Parathyroid adenoma (tissue), 2 donors: ENCODE data around the gene PALM.

Source experiments
- H2AFZ ChIP-seq: fragments of 300-600 bp; sonication (generic); one replicate; pipeline ENCODE4 v1.7.0; 2017; ENCODE audit warnings: antibody characterized with exemption, mild to moderate bottlenecking
- H3K27ac ChIP-seq: fragments of 300-600 bp; sonication (generic); one replicate; pipeline ENCODE4 v1.7.0; 2017
- H3K27me3 ChIP-seq: fragments of 300-600 bp; sonication (generic); one replicate; pipeline ENCODE4 v1.7.0; 2017; ENCODE audit warnings: low read length; ENCODE audit not compliant: control insufficient read depth, insufficient read depth
- H3K36me3 ChIP-seq: fragments of 300-600 bp; sonication (generic); one replicate; pipeline ENCODE4 v1.7.0; 2017; ENCODE audit warnings: low read length; ENCODE audit not compliant: control insufficient read depth, insufficient read depth
- H3K4me1 ChIP-seq: fragments of 300-600 bp; sonication (generic); one replicate; pipeline ENCODE4 v1.7.0; 2017; ENCODE audit warnings: control low read depth
- H3K4me2 ChIP-seq: fragments of 300-600 bp; sonication (generic); one replicate; pipeline ENCODE4 v1.7.0; 2017; ENCODE audit warnings: low read length
- H3K4me3 ChIP-seq: fragments of 300-600 bp; sonication (generic); one replicate; pipeline ENCODE4 v1.7.0; 2017; ENCODE audit warnings: low read depth, low read length
- H3K79me2 ChIP-seq: fragments of 300-600 bp; sonication (generic); one replicate; pipeline ENCODE4 v1.7.0; 2017; ENCODE audit warnings: control low read depth
- H3K9ac ChIP-seq: fragments of 300-600 bp; sonication (generic); one replicate; pipeline ENCODE4 v1.7.0; 2017; ENCODE audit warnings: mild to moderate bottlenecking
- H3K9me3 ChIP-seq: fragments of 300-600 bp; sonication (generic); one replicate; pipeline ENCODE4 v1.7.0; 2017; ENCODE audit warnings: low read length; ENCODE audit not compliant: control insufficient read depth
- TF ChIP-seq, protein P1 (sequence below): fragments of 300-600 bp; sonication (generic); IDR thresholded peaks from one replicate; pipeline ENCODE4 v1.7.0; 2017; ENCODE audit warnings: antibody characterized with exemption, mild to moderate bottlenecking
- donor health status: primary hyperparathyroidism.

The PALM gene

DNA sequence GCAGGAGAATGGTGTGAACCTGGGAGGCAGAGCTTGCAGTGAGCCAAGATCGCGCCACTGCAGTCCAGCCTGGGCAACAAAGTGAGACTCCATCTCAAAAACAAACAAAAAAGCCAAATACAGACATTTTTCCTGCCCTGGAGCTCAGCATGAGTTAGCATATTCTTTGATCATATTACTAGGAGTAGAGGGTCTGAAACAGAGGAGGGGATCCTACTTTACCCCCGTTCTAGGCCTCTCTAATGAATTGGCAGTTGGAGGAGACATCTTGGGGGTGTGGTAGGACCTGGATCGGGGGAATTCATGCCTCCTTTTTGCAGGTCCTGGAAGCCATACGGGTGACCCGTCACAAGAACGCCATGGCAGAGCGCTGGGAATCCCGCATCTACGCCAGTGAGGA is 54.4 kb downstream of the PALM start:
- no peak overlapping the region for H3K4me3 ChIP-seq
- H3K27me3 ChIP-seq, result no peaks in the 10 kb centered on the region
- no peaks in the 10 kb centered on the region for H3K79me2 ChIP-seq
- H3K36me3 ChIP-seq, result no peaks in the 10 kb centered on the region
- no peaks in the 10 kb centered on the region for H3K9me3 ChIP-seq
- H2AFZ ChIP-seq, result no peak overlapping the region
- no peak overlapping the region for H3K9ac ChIP-seq
- TF ChIP-seq, protein P1, sequence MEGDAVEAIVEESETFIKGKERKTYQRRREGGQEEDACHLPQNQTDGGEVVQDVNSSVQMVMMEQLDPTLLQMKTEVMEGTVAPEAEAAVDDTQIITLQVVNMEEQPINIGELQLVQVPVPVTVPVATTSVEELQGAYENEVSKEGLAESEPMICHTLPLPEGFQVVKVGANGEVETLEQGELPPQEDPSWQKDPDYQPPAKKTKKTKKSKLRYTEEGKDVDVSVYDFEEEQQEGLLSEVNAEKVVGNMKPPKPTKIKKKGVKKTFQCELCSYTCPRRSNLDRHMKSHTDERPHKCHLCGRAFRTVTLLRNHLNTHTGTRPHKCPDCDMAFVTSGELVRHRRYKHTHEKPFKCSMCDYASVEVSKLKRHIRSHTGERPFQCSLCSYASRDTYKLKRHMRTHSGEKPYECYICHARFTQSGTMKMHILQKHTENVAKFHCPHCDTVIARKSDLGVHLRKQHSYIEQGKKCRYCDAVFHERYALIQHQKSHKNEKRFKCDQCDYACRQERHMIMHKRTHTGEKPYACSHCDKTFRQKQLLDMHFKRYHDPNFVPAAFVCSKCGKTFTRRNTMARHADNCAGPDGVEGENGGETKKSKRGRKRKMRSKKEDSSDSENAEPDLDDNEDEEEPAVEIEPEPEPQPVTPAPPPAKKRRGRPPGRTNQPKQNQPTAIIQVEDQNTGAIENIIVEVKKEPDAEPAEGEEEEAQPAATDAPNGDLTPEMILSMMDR, result no peak
- no peaks in the 10 kb centered on the region for H3K4me1 ChIP-seq
- H3K4me2 ChIP-seq, result no peak overlapping the region
- no peak overlapping the region for H3K27ac ChIP-seq

DNA sequence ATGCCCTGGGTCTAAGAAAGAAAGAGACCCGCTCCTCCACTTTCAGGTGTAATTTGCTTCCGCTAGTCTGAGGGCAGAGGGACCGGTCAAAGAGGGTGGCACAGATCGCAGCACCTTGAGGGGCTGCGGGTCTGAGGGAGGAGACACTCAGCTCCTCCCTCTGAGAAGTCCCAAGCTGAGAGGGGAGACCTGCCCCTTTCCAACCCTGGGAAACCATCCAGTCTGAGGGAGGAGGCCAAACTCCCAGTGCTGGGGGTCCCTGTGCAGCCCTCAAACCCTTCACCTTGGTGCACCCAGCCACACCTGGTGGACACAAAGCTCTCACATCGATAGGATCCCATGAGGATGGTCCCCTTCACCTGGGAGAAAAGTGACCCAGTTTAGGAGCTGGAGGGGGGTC is 55.1 kb downstream of the PALM start:
- Histone ChIP-seq H3K9ac (no peak overlapping the region), H3K4me2 (no peak overlapping the region), H3K9me3 (no peaks in the 10 kb centered on the region), H3K4me3 (no peak overlapping the region), H2AFZ (no peak overlapping the region), H3K79me2 (no peaks in the 10 kb centered on the region), H3K4me1 (no peaks in the 10 kb centered on the region), H3K27me3 (no peaks in the 10 kb centered on the region), H3K36me3 (no peaks in the 10 kb centered on the region), H3K27ac (no peak overlapping the region)
- TF ChIP-seq, protein P1, result no peak

DNA sequence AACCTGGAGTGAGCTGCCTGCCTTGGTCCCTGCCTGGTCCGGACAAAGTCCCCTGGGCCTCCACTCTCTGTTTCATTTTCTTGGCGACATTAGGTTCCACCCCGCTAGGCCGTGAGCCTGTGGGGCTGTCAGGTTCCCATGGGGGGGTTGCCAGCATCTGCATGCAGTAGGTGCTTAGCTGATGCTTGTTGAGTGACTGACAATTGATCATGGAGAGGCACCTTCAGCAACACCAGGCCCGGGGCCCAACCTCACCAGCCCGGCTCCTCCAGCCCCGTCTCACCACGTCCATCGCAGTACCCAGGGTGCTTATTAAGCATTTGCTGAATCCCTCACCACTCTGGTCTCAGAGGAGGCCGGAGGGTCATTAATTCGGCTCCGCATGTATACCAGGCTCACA is 55.6 kb downstream of the PALM start:
- Histone ChIP-seq H3K4me1 (no peaks in the 10 kb centered on the region), H3K9ac (no peak overlapping the region), H3K9me3 (no peaks in the 10 kb centered on the region), H3K4me2 (no peak overlapping the region), H3K4me3 (no peak overlapping the region), H3K36me3 (no peaks in the 10 kb centered on the region), H3K27me3 (no peaks in the 10 kb centered on the region), H2AFZ (no peak overlapping the region), H3K27ac (no peak overlapping the region), H3K79me2 (no peaks in the 10 kb centered on the region)
- TF ChIP-seq, protein P1, result no peak

DNA sequence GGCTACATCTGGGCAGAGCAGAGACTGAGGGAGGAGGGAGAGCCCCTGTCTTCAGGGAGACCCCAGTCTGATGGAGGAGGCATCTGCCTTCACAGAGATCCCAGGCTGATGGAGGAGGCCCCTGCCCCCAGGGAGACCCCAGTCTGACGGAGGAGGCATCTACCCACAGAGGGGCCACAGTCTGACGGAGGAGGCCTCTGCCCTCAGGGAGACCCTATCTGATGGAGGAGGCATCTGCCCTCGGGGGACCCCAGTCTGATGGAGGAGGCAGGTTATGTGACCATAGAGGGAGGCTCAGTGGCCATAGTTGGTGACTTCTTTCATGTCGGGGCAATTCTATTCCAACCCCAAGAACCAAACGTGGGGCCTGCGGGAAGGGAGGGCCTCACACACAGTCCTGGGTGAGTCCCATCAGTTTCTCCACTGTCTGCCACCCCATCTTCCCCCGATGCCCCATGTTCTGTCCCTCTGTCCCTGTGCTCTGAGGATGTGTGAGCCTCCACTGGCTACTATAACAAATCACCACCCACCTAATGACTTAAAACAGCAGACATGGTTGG is 56.5 kb downstream of the PALM start:
- Histone ChIP-seq H3K4me3 (no peak overlapping the region), H3K4me1 (no peaks in the 10 kb centered on the region), H2AFZ (no peak overlapping the region), H3K27ac (no peak overlapping the region), H3K79me2 (no peaks in the 10 kb centered on the region), H3K36me3 (no peaks in the 10 kb centered on the region), H3K27me3 (no peaks in the 10 kb centered on the region), H3K9ac (no peak overlapping the region), H3K9me3 (no peaks in the 10 kb centered on the region), H3K4me2 (no peak overlapping the region)
- TF ChIP-seq, protein P1, result no peak

DNA sequence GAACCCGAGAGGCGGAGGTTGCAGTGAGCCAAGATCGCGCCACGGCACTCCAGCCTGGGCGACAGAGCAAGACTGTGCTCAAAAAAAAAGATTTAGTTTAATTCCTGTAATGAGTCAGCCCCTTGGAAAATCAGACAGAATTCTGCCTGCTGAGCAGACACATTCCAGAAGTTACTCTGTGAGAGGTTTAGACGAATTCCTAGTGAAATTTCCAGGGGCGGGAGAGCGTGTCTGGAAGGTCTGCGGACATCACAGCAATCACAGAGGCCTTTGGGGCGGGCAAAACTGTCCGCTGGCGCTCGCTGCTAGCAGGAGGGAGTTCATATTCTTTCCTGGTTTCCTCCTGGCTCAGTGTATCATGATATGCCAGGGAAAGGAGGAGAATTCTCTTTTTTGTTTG is 59.7 kb downstream of the PALM start:
- H3K27me3 ChIP-seq, result no peaks in the 10 kb centered on the region
- no peak overlapping the region for H2AFZ ChIP-seq
- H3K4me2 ChIP-seq, result no peak overlapping the region
- no peak overlapping the region for H3K9ac ChIP-seq
- no peaks in the 10 kb centered on the region for H3K9me3 ChIP-seq
- no peaks in the 10 kb centered on the region for H3K79me2 ChIP-seq
- H3K4me3 ChIP-seq, result no peak overlapping the region
- TF ChIP-seq, protein P1, result no peak
- no peaks in the 10 kb centered on the region for H3K36me3 ChIP-seq
- peaks cover 6% of the 10 kb centered on the region for H3K4me1 ChIP-seq
- no peak overlapping the region for H3K27ac ChIP-seq
